Thyroid gland (tissue), 4 donors: Measurements from ENCODE around the gene DHTKD1.

Experiments
- CTCF ChIP-seq, 6 experiments: fragments of 200-600 bp in 3 of 6; fragments of 450-650 bp in 3 of 6; sonication (generic) in 3 of 6; IDR thresholded peaks; one replicate each; pipeline ENCODE4 v1.5.1; 2016 to 2019; ENCODE audit warnings: antibody characterized with exemption in 6 of 6, mild to moderate bottlenecking in 2 of 6, inconsistent platforms in 1 of 6, moderate library complexity in 1 of 6
- POLR2A ChIP-seq, 2 donors: fragments of 450-650 bp; IDR thresholded peaks; one replicate each; pipeline ENCODE4 v1.6.1; 2017; ENCODE audit warnings: antibody characterized with exemption in 2 of 2, mild to moderate bottlenecking in 2 of 2, moderate library complexity in 1 of 2

DNA sequence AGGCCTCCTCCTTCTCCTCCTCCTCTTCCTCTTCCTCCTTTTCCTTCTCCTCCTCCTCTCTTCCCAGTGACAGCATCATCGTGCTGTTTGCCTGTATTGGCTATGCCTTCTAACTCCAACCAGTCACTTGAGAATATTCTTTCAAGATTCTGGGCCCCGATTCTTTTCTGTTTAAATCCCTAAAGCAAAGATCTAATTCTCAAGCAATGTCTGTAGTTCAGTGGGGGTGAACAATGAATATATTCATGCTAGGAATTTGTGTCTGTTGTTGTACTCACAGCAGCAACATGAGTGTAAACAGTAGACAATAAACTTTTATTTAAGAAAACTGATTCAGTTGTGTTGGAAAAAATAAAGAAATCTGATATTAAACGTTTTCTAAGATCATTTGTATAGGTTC, 96.3 kb downstream of the DHTKD1 start:
- no peak for TF ChIP-seq CTCF (IDR thresholded peaks at IDR 0.05)
- TF ChIP-seq POLR2A (IDR thresholded peaks at IDR 0.05): no peak
